GM12892 (cell line): ENCODE measurements around the gene NADK.
"Not testable (repeated sequence)": the region's sequence is repeated elsewhere in the genome, so short reads cannot be mapped to it uniquely, and the experiment has no call there.

Experiments used
- POLR2A ChIP-seq: IDR thresholded peaks from 2 replicates; pipeline ENCODE4 v1.6.1; 2011; ENCODE audit warnings: low read depth, low read length, control low read depth
- TAF1 ChIP-seq: IDR thresholded peaks from 2 replicates; pipeline ENCODE4 v1.6.1; 2011; ENCODE audit warnings: low read depth, mild to moderate bottlenecking, control low read depth, low read length, borderline replicate concordance

GRCh38 chr1:1729116-1729816 is 49.0 kb downstream of the NADK start:
- not testable (repeated sequence) for TF ChIP-seq TAF1, POLR2A
